HS-5 (cell line): Measurements from ENCODE around the gene KCTD10.

Source experiments
- DNase-seq: peaks from one replicate; pipeline ENCODE4 v3.0.0-alpha.2; 2012; ENCODE audit warnings: low read depth

KCTD10 gene

GRCh38 chr12:109494348-109494881 lies 17.3 kb upstream of the KCTD10 start:
- no peak for DNase-seq

GRCh38 chr12:109493938-109494337 lies 16.8 kb upstream of the KCTD10 start:
- no peak for DNase-seq

- DNase-seq: no peak
Observed at GRCh38 chr12:109493090-109493489, 16.0 kb upstream of the KCTD10 start.

GRCh38 chr12:109492371-109492770 lies 15.3 kb upstream of the KCTD10 start:
- DNase-seq: no peak

GRCh38 chr12:109491671-109492070 lies 14.6 kb upstream of the KCTD10 start:
- DNase-seq: no peak

GRCh38 chr12:109489955-109490565 lies 13.0 kb upstream of the KCTD10 start:
- no peak for DNase-seq

GRCh38 chr12:109489016-109489954 lies 12.2 kb upstream of the KCTD10 start:
- no peak for DNase-seq

- DNase-seq: no peak
Observed at GRCh38 chr12:109488051-109488665, 11.1 kb upstream of the KCTD10 start.

- no peak for DNase-seq
Observed at GRCh38 chr12:109487181-109488050, 10.3 kb upstream of the KCTD10 start.

GRCh38 chr12:109485201-109485600 lies 8.1 kb upstream of the KCTD10 start:
- no peak for DNase-seq

- DNase-seq: no peak
Observed at GRCh38 chr12:109483346-109483745, 6.2 kb upstream of the KCTD10 start.

GRCh38 chr12:109482894-109483293 lies 5.8 kb upstream of the KCTD10 start:
- DNase-seq: no peak

- no peak for DNase-seq
Observed at GRCh38 chr12:109482491-109482890, 5.4 kb upstream of the KCTD10 start.

GRCh38 chr12:109481863-109482262 lies 4.8 kb upstream of the KCTD10 start:
- DNase-seq: no peak

- no peak for DNase-seq
Observed at GRCh38 chr12:109480356-109480755, 3.3 kb upstream of the KCTD10 start.

- no peak for DNase-seq
Observed at GRCh38 chr12:109479761-109480160, 2.7 kb upstream of the KCTD10 start.

GRCh38 chr12:109477963-109478315 lies 839 bp upstream of the KCTD10 start:
- no peak for DNase-seq

- DNase-seq: no peak
Observed at GRCh38 chr12:109476807-109477184, 304 bp downstream of the KCTD10 start.

- no peak for DNase-seq
Observed at GRCh38 chr12:109475993-109476806, 900 bp downstream of the KCTD10 start.

GRCh38 chr12:109475121-109475520 lies 2.0 kb downstream of the KCTD10 start:
- no peak for DNase-seq
